Measurements from ENCODE around the gene CIAO2B.

DNA sequence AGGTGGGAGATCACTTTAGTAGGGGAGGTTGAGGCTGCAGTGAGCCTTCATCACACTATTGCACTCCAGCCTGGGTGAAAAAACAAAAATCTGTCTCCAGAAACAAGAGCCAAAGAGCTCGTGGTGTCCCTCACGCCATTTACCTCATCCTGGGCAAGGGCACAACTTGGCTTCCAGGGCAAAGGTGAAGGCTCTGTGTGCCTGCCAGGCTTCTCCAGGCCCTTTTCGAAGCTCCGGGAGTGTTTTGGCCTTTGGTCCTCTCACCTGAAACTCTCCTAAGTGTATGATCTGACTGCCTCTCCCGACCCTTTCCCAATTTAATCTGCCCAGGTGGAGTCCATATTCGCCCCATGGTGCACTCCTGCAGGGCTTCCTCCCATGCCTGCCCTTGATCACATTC is 15.3 kb upstream of the CIAO2B start:
- TF ChIP-seq CTCF (conservative IDR thresholded peaks at IDR 0.05; ENCODE audit: low read length) (no peak), EZH2phosphoT487 (IDR thresholded peaks at IDR 0.05; ENCODE audit: borderline replicate concordance) (no peak)
